Keratinocyte (primary cell): ENCODE data around the gene PHACTR1.

Experiments
- EZH2 ChIP-seq: IDR thresholded peaks from one replicate; pipeline ENCODE4 v1.6.1; 2012; ENCODE audit warnings: inconsistent platforms, mild to moderate bottlenecking, low read length, moderate library complexity
- TF ChIP-seq, protein P1 (sequence below), 3 experiments: IDR thresholded peaks in 1 of 3; conservative IDR thresholded peaks in 1 of 3; optimal IDR thresholded peaks in 1 of 3; 2 replicates in 2 of 3; 3 replicates in 1 of 3; pipeline versions ENCODE3 to v1.5.1; 2011; ENCODE audit warnings: low read length in 3 of 3, mild to moderate bottlenecking in 3 of 3, moderate library complexity in 2 of 3, control low read depth in 1 of 3, inconsistent platforms in 1 of 3; ENCODE audit not compliant: insufficient read depth in 2 of 3; ENCODE audit errors: extremely low read depth in 1 of 3

- TF ChIP-seq, protein P1, sequence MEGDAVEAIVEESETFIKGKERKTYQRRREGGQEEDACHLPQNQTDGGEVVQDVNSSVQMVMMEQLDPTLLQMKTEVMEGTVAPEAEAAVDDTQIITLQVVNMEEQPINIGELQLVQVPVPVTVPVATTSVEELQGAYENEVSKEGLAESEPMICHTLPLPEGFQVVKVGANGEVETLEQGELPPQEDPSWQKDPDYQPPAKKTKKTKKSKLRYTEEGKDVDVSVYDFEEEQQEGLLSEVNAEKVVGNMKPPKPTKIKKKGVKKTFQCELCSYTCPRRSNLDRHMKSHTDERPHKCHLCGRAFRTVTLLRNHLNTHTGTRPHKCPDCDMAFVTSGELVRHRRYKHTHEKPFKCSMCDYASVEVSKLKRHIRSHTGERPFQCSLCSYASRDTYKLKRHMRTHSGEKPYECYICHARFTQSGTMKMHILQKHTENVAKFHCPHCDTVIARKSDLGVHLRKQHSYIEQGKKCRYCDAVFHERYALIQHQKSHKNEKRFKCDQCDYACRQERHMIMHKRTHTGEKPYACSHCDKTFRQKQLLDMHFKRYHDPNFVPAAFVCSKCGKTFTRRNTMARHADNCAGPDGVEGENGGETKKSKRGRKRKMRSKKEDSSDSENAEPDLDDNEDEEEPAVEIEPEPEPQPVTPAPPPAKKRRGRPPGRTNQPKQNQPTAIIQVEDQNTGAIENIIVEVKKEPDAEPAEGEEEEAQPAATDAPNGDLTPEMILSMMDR (optimal IDR thresholded peaks at IDR 0.05 in 1 of 3, IDR thresholded peaks at IDR 0.05 in 1 of 3, conservative IDR thresholded peaks at IDR 0.05 in 1 of 3; ENCODE audit: extremely low read depth in 1 of 3, insufficient read depth in 2 of 3, low read length in 3 of 3): no peak
- no peak for TF ChIP-seq EZH2
Measured at GRCh38 chr6:12709556-12710232, 6.9 kb upstream of the PHACTR1 start.
